Activated T-cell treated with anti-CD3 and anti-CD28 coated beads for 1 hour (primary cell): ENCODE results near the gene LTB4R2.

Experiments used
- DNase-seq: peaks from one replicate; pipeline ENCODE4 v3.0.0-alpha.2; 2020; ENCODE audit warnings: low read depth

Gene LTB4R2, protein sequence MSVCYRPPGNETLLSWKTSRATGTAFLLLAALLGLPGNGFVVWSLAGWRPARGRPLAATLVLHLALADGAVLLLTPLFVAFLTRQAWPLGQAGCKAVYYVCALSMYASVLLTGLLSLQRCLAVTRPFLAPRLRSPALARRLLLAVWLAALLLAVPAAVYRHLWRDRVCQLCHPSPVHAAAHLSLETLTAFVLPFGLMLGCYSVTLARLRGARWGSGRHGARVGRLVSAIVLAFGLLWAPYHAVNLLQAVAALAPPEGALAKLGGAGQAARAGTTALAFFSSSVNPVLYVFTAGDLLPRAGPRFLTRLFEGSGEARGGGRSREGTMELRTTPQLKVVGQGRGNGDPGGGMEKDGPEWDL

DNA sequence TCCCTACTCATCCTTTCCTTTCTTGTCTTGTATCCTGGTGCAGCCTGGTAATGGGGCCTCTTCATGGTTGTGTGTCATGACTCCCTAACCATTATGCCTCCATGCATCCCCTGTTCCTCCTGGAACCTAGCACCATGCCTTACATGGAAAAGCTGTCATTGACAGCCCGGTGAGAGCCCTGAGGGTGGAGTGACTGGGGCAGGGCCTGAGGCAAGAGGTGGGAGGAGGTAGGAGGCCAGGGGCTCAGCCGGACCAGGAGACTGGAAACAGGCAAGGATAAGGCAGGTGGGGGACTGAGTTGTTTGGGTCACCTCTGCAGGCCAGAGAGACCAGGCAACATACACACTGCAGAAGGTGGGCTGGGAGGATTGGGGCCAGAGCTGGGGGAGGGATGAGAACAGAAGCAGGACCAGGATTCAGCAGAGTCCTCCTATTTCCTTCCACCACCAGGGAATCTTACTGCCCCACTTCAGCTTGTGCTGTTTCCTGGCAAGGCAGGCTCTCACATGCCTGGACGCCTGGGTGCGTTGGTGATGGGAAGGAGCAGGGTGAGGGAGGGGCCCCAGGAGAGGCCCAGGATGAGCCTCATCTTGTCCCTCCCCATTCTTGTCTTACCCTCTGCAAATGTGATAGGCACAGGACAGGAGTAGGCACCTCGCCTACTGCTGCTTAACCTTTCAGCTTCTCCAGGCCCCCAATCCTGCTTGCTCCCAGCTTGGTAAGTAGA lies at the start of gene LTB4R2:
Gene LTB4R2 (plus strand): TSS at position 603 of the 727 bp plus-strand sequence. CDS start 525 bp downstream, outside the sequence.
- no peak for DNase-seq

DNA sequence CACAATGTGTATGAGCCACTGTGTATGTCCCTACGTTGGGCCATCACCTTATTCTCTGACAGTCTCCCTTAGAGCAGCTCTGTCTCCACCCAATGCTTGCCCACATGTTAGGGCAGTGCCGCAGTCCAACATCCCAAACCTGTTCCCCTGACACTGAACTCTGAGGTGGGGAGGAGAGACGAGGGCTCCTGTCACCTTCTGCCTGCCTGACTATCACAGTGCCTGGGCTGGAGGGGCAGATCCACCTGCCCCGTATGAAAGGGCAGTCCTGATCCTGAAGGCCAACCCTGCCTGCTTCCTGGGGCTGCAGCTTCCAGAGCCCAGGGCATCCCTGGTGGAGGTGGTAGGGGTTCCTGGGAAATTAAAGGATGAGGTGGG lies 49.2 kb upstream of the LTB4R2 start:
- DNase-seq, result no peak

DNA sequence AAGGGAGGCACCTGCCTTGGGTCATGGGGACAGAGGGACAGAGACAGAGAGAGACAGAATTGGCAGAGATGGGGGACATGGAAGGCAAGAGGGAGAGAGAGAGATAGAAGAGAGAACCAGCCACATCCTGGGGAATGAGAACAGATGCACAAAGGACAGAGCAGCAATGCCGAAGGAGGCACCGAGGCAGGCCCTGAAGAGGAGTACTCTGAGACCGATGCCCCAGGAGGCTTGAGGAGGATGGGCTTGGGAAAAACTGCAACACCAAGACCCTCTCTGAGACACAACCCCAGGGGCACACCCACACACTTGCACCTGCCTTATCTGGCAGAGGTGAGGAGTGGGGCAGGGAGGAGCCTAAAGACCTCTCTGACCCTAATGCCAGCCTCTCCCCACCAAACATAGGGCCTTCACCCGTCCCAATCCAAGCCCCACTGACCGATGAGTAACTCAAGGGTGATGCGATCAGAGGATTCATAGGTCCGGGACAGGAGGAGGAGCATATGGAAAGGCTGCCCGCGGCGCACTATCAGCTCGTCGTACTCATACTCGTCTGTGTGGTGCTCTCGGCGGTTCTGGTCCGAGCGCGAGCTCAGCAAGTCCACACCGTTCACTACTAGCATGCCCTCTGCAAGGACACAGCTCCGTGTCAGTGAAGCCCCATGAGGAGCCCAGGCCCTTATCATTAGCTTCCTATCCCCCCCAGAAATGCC lies 48.5 kb upstream of the LTB4R2 start:
- no peak for DNase-seq

DNA sequence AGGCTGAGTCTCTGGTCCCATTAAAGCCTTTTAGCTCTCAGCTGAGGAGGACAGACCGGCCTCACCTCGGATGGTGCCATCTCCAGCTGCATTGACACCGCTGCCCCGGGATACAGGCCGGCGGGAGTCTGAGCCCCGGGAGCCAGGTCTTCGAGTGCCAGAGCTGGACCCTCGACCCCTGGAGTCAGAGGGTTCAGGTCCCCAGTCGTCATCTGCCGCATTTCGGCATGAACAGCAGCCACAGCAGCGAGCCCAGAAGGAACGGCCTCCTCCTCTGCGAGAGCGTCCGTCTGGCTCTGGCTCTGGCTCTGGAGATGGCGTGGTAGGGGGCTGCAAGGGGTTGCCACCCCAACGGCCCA lies 48.0 kb upstream of the LTB4R2 start:
- no peak for DNase-seq

DNA sequence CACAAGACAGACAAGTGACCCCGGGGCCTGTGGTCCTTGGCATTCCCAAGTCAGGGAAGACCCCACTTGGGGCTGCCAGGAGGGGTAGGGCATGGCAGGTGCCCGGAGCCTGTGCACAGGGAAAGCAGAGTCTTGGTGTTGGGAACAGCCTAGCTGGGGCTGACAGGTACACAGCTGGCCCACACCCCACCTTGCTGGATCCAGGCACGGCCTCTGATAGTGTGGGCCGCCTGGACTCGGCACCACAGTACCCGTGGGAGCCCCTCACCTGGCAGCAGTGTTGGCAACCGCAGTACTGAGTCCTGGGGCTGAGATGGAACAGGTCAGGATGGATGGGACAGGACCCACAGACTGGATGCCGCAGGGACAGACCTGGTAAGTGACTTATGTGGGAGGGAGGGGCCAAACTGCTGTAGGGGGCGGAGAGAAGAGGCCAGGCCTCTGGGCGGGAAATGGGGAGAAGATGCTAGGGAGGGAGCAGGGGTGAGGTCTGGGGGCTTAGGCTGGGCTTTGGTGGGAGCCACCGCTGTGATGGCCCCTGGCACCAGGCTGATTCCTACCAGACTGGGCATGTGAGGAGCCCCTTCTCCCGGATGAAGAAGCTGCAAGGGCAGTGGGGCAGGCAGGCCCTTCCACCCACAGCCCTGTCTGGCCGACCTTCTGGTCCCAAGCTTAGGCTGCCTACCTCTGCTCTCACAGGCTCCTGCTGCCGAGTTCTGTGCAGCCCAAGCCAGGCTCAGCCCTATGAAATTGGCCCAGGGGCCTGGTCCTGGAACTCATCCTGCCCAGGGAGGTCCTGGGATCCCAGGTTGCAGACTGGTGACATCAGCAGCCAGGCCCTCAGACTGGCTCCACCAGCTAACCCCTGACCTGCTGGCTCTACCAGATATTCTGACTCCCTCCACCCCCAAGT lies 46.9 kb upstream of the LTB4R2 start, which contains the start of gene TGM1:
Gene TGM1 (minus strand): TSS at position 357 of the 913 bp plus-strand sequence. CDS start 825 bp downstream, outside the sequence.
- no peak for DNase-seq

DNA sequence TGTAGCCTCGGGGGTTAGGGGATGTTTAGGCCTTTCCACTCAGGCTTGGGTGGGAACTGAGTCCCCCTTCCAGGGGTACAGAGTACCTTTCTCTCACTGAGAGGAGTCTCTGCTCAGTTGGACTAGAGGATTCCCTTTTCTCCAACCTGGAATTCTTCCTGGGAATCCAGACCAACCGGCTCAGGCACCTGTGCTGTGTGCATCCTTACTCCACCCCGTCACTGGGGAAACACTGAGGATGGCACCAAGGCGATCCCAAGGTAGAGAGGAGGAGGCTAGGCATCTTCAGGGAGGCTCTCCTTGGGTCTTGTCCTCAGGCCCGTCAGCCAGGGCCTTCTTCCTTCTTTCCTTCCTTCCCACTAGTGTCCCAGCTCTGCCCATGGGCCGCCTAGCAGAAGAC lies 46.1 kb upstream of the LTB4R2 start:
- no peak for DNase-seq

DNA sequence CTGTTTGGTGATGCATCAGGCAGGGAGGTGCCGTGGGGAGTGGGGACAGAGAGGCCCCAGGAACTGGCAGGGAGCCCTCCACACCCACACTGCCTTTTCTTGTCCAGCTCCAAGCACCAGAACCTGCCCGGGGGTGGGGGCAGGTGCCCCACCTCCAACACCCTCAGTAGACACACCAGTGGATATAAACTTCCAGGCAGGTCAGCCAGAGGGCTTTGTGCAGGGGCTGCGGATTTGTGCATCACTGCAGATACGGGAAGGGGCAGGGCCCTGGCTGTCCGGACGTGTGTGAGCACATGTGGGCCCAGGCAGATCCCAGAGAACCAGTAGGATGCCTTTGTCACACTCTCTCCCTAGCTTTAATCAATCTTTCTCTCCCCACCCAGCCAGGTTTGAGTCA lies 45.6 kb upstream of the LTB4R2 start:
- DNase-seq, result no peak

DNA sequence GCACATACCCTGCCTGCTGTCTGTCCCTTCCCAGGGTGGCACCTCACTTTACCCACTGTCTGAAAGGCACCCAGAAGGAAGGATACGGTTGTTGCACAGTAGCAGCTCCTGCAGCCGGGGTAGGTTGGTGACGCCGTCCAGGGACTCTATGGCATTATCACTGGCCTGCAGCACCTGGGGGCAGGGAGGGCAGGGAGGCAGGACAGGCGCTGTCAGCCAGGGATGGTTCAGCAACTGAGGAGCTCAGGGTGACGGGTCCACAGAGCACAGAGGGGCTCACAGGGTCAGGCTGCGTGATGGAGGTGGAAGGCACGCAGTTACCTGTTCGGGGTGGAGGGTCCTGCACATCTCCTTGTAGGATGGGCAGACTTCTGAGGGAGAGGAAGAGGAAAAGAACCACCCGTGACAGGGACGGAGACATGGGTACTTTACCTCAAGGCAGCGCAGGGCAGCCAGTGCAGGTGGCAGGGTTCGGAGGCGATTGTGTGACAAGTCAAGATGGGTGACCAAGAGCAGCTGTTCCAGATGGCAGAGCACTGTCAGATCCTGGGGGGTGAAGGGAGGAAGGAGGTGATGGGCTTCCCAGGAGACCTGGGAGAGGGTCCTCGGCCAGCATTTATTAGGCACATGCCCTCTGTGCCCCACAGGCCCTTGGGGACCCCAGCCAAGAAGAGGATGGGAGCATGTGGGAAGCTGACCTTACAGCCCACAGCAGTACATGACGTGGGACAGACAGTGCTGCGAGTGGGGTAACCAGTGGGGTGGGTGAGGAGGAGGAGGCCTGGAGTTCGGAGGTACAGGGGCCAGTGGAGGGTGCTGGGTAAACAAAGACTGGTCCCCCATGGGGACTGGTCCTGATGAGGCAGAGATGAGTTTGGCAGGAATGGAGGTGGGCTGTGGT lies 43.3 kb upstream of the LTB4R2 start:
- no peak for DNase-seq

DNA sequence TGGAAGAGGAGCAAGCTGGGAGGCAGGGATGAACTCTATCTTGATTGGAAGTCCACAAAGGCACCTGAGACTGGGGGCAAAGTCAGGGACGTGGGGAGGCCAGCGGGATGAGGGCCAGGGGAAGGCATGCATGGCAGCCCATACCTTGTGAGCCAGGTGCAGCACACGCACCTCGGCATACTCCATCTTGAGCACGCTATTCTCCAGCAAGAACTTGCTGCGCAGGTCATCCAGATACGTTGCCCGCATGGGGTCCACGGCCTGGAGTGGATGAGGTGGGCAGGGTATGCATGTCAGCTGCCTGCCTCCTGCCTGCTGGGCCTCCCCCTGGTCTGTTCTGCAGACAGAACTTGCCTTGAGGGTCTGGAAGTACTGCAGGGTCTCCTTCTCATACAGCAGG lies 42.4 kb upstream of the LTB4R2 start:
- DNase-seq, result no peak

DNA sequence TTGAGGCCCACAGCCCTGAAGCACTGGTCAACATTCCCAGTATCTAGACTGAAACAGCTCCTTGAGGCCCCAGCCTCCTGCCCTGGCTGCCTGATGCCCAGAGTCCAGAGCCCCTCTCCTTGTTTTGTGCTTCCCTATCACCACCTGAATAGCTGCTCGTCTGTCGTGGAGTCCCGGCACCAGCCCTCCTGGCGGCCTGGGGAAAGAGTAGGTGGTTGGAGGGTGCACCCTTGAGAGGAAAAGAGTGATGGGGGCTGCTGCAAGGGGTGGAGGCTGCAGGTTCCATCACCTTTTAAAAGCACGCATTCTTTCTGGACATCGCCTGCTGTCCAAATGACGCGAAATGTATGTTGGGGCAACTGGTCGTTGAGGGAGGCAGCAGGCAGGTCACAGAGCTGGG lies 41.7 kb upstream of the LTB4R2 start:
- DNase-seq, result no peak

DNA sequence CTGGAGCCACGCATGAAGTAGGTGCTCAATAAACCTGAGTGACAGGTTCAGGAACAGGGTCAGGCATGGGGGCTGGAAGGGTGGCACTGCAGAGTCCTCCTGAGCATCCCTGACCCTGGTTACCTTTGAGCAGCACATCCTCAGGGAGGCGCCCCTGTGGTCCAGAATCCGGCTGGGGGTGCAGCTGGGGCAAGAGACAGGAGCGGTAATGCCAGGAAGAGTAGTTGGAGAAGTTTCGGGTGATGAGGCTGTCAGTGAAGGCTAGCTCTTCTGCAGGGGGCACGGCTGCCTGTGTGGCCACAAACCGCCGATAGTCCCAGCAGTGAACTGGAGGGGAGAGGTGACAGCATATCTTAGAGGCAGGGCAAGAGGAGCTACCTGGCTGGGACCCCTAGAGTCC lies 40.6 kb upstream of the LTB4R2 start:
- no peak for DNase-seq

DNA sequence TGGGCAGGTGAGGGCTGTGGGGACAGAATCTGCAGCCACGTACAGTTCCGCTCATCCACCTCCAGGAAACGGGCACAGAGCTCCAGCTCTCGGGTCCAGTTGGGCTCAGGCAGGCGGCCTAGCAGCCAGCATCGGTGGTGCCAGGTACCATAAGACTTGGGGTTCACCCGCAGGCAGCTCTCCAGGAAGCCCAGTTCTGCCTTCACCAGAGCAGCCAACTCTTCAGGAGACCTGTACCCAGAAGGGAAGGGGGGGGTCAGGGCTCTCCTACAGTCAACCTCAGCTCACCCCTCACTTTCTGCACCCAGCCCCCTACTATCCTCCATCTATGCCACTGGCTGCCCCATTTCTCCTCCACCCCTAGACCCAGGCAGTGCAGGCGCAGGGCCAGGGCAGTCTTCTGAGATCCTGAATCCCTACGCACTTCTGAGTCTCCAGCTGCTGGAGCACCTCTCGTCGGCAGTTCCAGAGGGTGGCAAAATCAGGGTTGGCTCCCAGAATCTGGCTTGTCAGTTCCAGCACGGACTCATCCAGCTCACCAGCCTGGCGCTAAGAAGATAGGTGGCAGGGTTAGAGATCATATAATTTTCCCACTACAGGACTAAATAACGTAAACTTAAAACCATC lies 39.9 kb upstream of the LTB4R2 start:
- no peak for DNase-seq

DNA sequence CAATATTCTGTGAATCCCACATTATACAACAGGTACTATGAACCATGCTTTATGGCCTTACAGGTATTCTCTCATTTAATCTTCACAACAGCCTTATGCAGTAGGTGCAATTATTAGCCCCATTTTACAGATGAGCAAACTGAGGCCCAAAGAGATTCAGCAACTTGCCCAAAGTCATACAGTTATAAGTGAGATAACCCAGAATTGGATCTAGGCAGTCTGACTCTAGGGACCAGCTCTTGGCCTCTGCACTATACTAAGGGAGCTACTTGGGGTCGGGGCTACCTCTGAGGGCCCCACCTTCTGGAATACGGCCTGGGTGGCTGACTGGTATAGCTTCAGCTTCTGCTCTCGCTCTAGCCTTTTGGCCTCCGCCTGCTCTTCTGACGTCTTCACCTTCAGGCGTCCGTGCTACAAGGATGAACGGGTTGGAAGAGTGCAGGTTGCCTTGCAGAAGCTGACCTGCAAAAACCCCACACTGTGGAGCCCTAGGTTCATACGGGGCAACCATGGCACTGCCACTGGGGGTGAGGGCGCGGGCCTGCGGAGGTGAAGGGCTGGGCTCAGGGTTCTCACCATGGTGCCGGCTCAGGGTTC lies 39.3 kb upstream of the LTB4R2 start:
- DNase-seq, result no peak

DNA sequence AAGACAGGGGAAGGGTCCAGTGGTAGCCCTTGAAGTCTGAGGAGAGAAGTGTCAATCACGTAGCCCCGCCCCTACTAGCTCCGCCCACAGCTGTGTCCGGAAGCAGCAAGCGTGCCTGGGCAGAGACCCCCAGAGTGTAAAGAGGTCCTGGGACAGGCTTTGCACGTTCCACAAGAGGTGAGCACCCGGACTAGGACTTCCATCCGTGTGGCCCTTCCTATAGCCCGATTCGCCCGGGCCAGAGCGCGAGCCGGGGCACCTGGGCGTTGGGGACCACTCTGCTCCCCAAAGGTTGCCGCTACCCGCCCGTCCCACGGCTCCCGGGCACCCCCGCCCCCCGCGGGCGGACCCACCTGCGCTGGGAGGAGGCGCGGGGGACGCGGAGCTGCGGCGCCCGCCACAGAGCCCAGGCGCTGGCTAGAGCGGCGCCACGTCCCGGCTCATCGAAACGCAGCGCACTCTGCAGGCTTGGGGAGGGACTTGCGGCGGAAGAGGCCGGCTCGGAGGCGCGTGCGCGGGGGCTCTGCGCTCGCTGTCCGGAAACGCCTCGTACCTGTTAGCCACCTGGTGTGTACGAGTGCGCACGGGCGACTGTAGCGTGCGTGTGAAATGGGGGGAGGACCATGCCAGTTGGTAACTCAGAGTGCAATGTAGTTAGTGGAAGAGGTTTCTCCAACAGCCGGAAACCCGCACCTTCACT lies 38.7 kb upstream of the LTB4R2 start, which contains the start of gene RABGGTA:
Gene RABGGTA (minus strand): TSS at position 464 of the 700 bp plus-strand sequence. CDS start 482 bp downstream, outside the sequence.
- DNase-seq, result peak; percentile 84

DNA sequence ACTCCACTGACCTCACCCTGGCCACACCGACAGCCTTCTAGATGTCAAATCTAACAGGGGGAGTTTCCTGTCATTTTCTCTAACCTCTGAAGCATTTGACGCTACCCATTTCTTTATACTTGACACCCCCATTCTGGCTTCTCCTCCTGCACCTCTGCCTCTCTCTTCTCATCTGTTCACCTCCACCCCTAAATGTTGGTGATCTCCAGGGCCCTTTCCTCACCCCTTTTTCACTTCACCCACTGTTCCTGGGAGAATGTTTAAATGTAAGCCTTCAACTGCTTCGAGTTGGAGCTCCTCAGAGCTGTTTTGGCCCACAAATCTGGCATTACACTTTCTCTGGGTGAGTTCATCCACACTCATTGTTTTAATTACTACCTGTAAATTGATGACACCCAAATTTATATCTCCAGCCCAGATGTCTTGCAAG lies 38.1 kb upstream of the LTB4R2 start:
- no peak for DNase-seq

DNA sequence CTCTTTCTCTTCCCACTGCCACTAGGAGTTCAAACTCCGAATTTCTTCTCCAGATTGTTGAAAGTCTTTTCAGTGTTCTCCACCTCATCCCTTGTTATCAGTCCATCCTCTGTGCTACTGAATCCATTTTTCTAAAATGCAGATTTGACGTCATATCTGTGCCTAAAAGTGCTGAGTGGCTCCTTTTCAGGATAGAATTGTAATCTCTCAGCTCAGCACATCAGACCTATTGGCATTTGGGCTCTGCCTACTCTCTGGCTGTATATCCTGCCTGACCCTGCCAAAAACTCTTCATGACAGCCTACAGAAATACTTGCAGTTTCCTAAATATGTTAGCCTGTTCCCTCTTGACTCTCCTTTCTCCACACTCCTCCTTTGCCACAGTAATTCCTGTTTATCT lies 37.5 kb upstream of the LTB4R2 start:
- DNase-seq, result no peak

DNA sequence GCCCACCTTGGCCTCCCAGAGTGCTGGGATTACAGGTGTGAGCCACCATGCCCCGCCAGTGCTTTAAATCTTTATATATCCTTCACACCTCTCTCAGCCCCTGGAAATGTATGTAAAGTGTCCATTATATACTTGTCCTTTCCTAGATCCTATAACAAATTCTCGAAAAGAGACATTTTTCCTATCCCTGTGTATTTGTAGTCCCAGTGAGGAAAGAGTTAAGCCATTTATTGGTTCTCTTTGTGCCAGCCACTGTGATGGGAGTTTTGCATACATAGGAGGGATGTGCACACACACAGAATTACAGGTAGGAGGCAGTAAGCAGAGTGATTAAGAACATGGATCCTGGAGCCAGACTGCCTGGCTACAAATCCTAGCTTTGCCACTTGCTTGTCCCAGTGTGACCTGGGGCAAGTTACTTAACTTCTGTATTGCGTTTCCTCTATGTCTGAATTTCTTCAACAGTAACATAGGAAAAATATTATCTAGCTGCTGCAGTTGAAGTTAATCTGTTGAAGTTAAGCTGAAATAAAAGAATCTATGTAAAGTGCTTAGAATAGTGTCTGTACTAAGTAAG lies 36.4 kb upstream of the LTB4R2 start:
- DNase-seq, result no peak

DNA sequence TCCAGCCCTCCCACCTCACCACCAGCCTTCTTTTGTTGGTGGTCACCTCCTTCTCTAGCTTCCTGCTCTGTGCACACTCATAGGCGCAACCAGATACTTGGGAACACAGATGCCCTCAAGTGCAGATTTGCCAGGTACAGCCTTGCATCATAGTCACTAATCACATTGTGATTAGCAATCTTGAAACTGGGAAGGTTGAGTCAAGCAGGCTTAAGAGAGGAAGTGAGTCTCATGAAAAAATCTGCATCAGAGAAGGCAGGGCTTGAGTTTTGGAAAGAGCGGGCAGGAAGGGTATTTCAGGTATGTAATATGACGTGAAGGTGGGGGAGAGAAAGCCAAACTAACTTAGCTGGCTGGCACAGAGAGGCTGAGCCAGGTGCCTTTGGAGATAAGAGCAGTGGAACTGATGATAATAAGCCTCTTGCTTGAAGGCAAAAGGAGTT lies 35.8 kb upstream of the LTB4R2 start:
- DNase-seq, result no peak

DNA sequence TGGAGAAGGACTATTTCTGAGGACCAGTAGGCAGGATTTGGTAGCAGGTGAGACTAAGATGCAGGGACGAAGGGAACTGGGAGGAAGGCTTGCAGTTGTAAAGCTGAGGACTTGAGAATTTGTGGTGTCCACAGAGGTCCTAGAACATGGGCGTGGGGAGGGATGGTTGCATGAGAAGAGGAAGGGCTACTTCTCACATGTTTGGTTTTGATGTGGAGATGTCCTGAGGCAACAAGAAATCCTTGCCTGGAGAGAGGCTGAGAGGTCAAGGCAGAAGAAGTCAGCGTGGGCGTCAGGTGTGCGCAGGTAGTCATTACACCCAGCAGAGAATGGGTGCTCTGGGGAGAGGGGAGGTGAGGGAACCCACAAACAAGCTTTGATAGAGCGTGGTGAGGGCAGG lies 32.9 kb upstream of the LTB4R2 start:
- DNase-seq, result no peak
